HG02981 (cell line): ENCODE measurements around the gene DAB2IP.
"Not testable (repeated sequence)": the region's sequence is repeated elsewhere in the genome, so short reads cannot be mapped to it uniquely, and the experiment has no call there.

Experiments
- ATAC-seq: cut with Tn5 transposase; IDR thresholded peaks from one replicate; pipeline ENCODE4 v1.9.1; 2021; ENCODE audit warnings: mild to moderate bottlenecking, moderate library complexity; ENCODE audit not compliant: unreplicated experiment

Gene DAB2IP

GRCh38 chr9:121785673-121786542 lies 134.5 kb downstream of the DAB2IP start:
- no peak for ATAC-seq

GRCh38 chr9:121786543-121786948 lies 135.1 kb downstream of the DAB2IP start:
- ATAC-seq: no peak

GRCh38 chr9:121786998-121787422 lies 135.6 kb downstream of the DAB2IP start:
- ATAC-seq: no peak

- ATAC-seq: no peak
Measured at GRCh38 chr9:121788686-121789366, 137.4 kb downstream of the DAB2IP start.

GRCh38 chr9:121790841-121791240 lies 139.4 kb downstream of the DAB2IP start:
- ATAC-seq: no peak

- ATAC-seq: not testable (repeated sequence)
Measured at GRCh38 chr9:121792476-121792875, 141.0 kb downstream of the DAB2IP start.

- ATAC-seq: not testable (repeated sequence)
Measured at GRCh38 chr9:121794334-121794733, 142.9 kb downstream of the DAB2IP start.

GRCh38 chr9:121797081-121797480 lies 145.6 kb downstream of the DAB2IP start:
- no peak for ATAC-seq

GRCh38 chr9:121798941-121799340 lies 147.5 kb downstream of the DAB2IP start:
- ATAC-seq: no peak

GRCh38 chr9:121800376-121800775 lies 148.9 kb downstream of the DAB2IP start:
- ATAC-seq: no peak

- ATAC-seq: no peak
Measured at GRCh38 chr9:121801579-121801978, 150.1 kb downstream of the DAB2IP start.

GRCh38 chr9:121802753-121803152 lies 151.3 kb downstream of the DAB2IP start:
- ATAC-seq: no peak

- no peak for ATAC-seq
Measured at GRCh38 chr9:121807069-121807822, 155.8 kb downstream of the DAB2IP start.

GRCh38 chr9:121807823-121808278 lies 156.4 kb downstream of the DAB2IP start:
- no peak for ATAC-seq

GRCh38 chr9:121808781-121809180 lies 157.3 kb downstream of the DAB2IP start:
- no peak for ATAC-seq

GRCh38 chr9:121809356-121810050 lies 158.1 kb downstream of the DAB2IP start:
- no peak for ATAC-seq

GRCh38 chr9:121810489-121810888 lies 159.1 kb downstream of the DAB2IP start:
- ATAC-seq: no peak

- ATAC-seq: no peak
Measured at GRCh38 chr9:121811140-121811539, 159.7 kb downstream of the DAB2IP start.

GRCh38 chr9:121811751-121812150 lies 160.3 kb downstream of the DAB2IP start:
- no peak for ATAC-seq

GRCh38 chr9:121812159-121812735 lies 160.8 kb downstream of the DAB2IP start:
- no peak for ATAC-seq
